Fibroblast of the conjunctiva (primary cell): ENCODE measurements around the gene LRPAP1.
A peak's percentile ranks its signal among the peaks of the same experiment; 100 is the strongest.

Experiments used
- DNase-seq: peaks from one replicate; pipeline ENCODE4 v3.0.0-alpha.2; 2010; ENCODE audit warnings: low read depth

LRPAP1 gene

DNA sequence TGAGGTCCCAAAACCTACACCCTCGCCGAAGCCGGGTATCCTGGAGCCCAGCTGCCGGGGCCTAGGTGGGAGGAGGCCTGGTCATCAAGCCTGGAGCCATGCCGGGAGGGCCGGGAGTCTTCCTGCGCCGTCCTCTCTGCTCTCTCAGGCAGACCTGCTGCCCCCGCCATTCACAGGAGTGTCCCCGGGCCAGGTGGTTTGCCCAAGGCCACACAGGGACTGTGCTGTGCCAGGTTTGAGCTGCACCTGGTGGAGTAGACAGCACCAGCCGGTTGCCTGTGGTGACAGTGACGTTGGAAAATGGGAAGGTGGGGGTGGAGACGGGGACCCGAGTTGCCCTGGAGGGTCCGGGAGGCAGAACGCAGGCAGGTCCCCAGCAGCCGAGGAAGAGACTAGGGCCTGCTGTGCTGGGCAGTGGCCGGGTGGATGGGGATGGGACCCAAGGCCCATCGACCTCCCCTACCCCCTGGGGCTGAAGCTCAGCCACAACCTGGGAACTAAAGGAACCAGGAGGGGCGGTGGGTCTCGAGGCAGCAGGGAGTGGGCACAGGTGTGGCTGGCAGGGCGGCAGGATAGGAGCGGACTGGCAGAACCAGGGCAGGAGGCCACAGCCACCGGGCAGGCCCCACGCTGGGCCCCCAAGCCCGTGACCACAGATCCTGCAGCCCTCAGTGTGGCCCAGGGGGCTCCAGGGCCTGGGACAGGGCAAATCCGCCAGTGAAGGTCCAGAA, 59.6 kb downstream of the LRPAP1 start:
- DNase-seq: no peak

DNA sequence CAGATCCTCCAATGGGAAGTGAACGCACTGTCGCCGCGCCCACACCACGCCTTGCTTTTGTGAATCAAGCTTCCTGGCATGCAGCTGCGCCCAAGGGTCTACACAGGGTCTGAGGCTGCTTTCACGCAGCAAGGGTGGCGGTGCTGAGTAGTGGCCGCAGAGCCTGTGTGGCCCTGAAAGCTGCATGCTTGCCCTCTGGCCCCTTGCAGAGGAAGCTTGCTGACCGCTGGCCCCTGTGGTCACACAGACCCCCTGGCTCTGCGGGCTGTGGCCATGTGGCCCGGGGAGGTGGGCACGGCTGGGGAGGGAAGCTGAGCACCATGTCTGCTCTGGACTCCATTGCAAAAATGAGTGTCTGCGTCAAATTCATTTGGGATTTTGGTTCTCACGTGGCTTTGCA, 60.3 kb downstream of the LRPAP1 start:
- DNase-seq: no peak

DNA sequence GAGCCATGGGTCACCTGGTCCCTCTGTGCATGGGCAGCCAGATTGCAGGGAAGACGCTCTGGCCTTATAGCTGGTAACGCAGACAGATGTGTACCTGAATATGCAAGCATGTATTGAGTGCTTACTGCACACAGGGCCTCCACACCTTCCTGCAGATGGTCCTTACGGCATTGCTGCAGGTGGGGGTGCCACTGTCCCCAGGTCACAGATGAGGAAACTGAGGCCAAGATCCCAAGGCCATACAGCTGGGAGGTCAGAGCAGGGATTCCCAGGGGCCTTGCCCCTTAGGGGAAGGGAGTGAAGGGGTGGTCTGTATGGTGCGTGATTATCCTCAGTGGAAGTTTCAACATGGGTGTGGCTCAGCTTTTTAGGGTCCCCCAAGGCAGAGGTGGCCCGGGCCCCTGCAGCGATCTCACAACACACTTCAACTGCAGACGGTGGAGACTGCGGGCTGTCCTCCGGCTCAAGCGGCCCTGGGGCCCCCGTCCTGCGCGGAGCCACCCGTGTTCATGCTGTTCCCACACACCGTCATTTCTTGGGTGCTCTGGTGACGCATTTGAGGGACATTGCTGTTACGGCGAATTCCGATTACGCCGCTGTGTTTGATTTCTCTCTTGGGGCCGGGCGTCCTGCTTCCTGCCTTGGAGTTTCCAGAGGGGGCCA, 61.0 kb downstream of the LRPAP1 start:
- no peak for DNase-seq

DNA sequence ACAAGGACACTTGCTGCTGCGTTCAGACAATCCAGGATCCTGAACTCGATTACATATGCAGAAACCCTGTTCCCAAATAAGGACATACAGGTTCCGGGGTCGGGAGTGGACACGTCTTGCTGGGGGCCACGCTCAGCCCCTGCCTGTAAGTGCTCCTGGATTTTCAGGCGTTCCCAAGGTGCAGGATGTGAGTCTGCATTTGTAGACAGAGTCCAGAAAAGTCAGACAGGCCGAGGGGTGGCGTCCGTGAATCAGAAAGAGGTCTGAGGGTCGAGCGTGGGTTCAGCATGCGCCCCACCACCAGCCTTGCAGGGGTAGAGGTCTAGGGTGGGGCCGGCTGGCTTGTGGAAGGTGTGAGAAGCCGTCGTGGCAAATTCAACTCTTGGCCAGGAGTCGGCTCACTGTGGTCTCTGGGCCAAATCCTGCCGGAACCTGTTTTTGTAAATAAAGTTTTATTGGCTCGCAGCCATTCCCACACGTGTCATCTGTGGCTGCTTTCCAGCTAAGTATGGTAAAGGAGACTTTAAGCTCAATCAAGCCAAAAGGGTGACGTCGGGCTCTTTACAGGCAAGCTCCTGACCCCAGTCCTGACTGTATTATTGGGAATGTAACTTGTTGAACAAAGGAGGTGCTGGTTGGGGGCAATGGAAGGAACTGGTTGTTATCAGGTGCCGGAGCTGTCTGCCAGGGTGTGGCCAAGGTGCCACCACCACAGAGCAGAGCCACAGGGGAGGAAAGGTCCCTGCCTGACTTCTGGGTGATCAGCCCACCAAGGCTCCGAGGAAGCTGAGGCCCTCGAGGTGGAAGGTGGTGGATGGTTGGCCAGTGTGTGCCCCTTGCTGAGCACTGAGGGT, 61.8 kb downstream of the LRPAP1 start:
- DNase-seq: peak; percentile 5

DNA sequence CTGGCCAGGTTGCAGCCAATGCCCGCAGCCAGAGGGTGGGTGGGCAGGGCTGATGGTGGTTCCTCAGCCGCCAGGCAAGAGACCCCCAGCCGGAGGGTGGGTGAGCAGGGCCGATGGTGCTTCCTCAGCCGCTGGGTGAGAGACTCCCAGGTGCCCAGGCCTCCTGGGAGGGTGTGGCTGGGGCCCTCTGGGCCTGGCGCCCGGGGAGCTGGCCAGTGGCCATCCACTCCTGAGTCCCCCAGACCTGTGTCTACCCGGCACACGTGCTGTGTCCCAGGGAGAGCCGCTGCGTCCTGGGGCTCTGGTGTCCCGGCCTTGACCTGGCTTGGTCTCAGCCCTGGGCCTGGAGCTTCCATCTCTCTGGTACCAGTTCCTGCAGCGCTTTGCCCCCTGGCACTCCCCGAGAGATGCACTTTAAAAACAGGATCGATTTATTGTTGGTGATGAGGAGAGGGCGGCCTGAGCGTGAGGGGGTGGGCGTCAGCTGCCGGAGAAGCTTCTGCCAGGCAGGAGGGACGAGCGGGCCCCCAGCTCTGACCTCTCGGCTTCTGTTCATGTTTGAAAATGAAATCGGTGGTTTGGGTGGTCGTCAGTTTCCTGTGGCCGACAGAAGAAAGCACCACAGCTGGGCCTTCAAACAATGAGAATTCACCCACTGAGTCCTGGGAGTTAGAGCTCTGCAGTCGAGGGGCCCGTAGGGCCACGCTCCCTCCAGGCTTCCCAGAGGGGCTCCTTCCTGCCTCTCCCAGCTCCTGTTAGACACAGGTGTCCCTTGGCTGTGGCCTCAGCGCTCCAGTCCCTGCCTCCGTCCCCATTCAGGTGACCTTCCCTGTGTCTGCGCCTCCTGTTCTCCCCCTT, 62.6 kb downstream of the LRPAP1 start:
- no peak for DNase-seq

DNA sequence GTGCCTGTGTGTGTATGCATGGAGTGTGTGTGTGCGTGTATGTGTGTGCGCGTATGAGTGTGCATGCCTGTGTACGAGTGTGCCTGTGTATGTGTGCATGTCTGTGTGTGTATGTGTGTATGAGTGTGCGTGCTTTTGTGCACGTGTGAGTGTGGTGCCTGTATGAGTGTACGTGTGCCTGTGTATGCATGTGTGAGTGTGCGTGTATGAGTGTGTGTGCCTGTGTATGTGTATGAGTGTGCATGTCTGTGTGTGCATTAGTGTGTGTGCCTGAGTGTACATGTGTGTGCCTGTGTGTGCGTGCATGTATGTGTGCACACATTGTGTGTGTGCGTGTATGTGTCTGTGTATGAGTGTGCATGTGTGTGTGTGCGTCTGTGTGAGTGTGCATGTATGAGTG, 63.4 kb downstream of the LRPAP1 start:
- DNase-seq: no peak

DNA sequence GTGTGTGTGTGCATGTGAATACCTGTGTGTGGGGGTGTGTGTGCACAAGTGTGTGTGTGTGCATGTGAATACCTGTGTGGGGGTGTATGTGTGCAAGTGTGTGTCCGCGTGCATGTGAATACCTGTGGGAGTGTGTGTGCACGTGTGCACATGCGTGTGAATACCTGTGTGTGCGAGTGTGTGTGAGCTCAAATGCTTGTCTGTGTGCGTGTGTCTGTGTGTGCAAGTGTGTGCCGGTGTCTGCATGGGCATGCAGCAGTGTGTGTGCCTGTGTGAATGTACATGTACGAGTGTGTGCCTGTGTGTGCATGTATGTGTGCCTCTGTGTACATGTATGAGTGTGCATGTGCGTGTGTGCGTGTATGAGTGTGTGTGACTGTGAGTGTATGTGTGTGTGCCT, 64.1 kb downstream of the LRPAP1 start:
- no peak for DNase-seq

DNA sequence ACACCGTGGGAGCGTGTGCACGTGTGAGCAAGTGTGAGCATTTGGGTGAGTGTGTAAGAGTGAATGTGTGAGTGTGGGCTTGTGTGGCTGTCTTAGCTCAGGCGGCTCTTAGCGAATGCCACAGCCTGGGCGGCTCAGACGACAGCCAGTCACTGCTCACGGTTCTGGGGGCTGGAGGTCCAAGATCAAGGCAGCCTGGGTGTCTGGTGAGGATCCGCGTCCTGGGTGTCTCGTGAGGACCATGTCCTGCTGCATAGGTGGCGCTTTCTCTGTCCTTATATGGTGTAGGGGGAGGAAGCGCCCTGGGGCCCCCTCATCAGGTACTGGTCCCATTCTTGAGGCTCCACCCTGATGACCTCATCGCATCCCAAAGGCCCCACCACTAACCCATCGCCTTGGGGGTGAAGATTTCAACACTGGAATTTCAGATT, 64.6 kb downstream of the LRPAP1 start:
- DNase-seq: no peak

DNA sequence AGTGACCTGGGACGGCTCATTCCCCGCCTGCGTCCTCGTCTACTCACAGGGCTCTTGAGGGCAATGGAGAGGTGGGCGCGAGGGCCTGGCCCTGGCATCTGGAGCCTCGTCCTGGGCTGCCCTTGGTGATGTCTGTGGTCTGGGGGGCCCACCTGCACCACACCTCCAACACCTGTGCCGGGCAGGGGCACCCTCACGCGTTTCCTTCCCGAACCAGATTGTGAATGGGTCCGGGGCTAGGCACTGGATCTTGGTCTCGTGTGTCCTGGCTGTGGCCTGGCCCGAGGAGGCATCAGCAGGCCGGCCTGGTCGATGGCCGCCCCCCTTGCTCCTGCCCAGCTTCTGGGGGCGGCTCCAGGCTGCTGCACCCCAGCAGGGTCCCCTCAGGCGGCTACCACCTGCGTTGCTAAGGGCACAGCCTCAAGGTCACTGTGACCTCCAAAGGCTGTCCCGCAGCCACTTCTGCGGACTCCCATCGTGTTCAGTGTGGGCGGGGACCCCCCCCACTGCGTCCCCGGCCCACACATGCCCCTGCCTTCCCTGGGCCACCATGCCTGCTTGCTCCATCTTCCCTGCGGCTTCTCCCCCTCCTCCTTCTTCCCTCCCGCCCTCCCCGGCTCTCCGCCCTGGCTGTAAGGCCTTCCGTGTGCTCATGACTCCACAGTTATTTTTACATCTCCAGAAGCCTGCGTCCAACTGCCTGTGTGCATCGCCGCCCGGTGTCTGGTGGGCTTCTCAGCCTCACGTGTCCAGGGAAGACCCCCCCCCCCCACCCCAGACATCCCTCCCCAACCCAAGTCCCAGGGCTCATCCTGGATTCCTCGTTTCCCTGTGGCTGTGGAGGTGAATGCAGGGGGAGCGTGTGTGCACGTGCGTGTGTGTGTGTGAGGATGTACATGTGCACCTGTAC, 65.3 kb downstream of the LRPAP1 start:
- no peak for DNase-seq

DNA sequence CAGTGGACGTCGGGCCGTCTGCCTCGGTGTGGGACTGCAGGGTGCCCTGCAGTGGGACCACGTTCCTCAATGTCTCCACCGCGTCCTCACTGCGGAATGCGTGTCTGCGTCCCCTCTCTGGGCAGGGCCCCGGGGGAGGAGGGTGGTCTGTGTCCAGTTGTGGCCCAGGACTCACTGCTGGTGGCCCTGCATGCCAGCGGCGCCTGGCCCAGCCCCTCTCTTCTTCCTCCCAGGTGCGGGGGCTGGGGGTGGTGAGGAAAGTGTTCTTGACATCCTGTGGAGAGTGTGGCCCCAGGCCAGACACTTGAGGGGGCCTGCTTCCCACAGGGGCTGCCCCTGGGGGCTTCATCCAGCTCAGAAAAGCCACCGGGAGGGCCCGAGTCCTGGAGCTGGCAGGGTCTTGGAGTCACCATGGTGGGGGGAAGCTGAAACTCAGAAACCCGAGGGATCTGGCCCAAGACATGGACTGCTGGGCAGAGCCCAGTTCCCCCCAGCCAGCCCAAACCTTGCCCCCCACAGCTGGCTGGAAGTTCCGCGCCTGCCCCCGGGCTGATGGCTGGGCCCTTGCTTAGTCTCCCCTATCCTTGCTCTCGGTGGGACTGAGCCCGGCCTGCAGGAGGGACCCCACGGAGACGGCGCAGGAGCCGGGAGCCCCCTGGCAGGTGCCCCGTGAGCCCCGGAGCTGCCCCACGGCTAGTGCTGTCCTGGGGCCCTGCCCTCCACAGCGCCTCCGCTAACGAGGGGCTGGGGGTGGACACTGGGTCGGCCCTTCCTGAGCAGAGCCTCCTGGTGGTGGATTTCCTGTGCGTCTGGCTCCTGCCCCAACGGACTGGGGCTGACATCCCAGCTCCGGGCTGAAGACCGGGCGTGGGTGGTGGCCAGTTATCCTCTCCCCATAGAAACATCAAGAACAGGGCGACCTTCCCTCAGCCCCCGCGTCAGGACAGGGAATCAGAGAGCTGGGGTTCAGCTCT, 66.2 kb downstream of the LRPAP1 start:
- DNase-seq: no peak

DNA sequence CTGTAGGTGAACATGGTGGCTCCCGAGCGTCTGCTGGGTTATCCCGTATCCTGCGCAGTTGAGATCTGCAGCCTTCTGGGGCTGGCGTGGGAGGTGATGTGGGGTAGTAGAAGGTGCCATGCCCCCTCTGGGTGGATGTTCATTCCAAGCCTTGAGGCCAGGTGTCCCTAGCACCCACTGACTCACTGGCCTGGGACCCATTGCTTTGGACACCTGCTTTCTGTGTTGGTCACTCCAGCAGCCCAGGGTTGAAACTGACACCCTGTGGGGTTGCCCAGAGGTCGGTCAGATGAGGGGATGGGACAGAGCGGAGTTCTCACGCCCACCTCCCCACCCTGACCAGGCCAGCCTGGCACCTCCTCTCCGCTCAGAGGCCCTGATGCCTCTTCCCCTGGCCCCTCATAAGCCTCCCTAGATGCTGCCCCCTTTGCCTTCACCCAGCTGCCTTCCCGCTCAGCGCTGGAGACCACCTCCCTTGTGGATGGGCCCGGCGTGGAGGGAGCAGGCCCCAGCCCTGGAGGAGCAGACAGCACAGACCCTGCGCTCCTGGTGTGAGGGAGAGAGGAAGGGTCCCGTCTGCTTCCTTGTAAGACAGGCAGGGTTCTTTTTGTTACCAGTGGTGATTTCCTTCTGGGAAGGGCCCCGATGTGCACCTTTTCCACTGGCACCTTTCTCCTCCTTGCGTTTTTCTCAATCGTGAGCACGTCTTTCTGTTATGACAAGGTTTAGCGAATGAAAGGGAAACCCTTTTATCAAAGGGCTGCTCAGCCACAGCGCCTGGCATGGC, 67.1 kb downstream of the LRPAP1 start:
- DNase-seq: no peak

DNA sequence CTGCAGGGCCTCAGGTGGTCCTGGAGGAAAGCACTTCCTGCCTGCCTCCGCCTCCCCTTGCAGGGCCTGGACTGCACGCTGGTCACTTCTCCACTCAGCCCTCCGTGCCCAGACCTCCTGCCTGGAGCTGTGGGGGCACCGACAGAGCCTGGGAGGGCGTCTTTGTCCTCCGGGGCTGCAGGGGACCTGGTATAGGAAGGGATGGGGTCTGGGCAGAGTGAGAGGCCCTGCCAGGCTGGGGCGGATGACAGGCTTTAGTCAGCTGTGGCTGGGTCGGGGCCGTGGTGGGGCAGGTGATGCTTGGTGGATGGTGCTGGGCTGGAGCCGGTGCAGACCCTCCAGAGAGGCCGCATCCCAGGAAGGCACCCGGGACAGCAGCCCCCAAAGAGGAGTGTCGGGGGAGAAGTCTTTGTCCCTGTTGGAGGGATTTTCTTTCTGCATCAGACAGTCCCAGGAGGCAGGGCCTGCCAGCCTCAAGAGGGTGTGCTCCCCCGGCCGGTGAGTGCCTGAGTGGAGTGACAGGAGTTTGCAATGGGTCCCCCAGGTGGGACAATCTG, 67.8 kb downstream of the LRPAP1 start:
- DNase-seq: no peak

DNA sequence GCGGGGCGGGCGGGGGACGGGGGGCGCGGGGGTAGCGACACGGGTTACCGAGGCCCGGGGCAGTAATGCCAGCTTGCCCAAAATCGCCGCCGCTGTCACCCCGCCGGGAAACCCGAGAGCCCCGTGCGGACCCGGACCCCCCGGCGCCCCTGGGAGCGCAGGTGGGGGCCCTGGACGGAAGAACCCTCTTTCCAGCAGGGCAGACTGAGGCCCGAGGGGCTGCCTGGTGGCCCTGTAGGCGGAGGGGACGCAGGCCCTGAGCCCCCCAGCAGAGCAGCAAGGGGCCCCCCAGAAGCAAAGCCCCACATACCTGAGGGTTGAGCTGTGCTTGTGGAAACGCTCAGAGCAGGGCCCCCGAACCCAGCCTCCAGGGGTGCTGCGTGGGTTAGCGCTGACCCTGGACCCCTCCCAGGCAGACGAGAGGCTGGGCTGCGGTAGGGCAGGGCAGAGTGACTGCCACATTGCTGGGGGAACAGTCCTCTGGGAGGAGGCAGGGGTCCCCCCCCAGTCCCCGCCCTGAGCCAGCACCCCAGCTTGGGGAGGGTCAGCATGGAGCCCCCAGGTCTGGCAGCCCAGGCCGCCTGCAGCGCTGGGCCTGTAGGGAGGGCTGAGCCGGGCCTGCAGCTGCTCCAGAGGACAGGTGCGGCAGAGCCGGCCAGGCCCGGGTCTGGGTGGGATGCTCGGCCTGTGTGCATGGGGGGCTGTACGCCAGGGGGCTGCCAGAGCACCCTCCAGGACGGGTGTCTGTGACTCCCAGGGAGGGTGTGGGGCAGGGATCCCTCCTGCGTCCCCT, 68.5 kb downstream of the LRPAP1 start:
- DNase-seq: no peak

DNA sequence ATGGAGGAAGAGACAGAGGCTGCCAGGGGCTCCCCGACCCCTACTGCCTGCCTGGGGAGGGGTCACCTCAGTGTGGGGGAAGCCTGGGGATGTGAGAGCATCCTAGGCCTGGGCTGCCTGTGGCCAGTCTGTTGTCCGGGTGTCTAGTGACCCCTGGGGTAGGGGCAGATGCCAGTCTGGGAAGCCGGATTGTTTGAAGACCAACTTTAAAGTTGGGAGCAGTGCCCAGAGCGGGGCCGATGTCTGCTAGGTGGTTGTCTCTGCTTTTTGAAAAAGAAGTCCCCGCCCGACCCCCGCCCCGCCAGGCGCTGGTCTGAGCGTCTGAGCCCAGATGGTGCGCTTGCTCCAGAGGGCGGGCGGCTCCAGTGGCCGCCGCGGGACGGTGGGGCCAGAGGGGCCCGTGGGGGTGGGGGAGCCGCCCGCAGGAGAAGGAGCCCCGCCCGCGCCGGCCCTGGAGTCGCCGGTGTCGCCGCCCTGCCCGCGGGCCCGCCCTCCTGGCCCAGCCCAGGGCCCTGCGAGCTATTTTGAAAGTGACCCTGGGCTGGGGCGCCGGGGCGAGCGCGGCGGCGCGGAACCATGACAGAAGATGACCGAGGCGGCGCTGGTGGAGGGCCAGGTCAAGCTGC, 69.3 kb downstream of the LRPAP1 start, which contains the start of gene DOK7:
Gene DOK7 (plus strand): TSS at position 517 of the 626 bp plus-strand sequence. CDS start 70 bp downstream, at position 587.
- DNase-seq: no peak

DNA sequence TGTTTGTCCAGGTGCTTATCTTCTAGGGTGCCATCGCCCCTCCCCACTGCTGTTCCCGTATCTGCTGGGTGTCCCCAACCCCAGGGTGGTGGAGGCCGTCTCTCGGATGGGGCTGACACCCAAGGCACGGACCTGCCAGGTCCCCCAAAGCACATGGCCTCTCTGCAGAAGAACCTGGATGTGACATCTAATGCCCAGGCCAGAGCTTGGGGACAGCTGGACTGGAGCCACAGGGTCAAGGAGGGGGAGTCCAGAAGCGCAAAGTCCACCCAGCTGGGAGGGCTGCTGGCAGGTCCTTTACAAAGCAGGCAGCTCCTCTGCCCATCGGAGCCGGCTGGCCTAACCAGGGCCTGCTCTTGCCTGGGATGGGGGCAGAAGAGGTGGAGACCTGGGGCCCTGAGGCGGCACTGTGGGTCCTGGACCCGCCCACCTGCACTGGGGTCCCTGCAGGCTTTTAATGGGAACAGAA, 69.9 kb downstream of the LRPAP1 start:
- no peak for DNase-seq

DNA sequence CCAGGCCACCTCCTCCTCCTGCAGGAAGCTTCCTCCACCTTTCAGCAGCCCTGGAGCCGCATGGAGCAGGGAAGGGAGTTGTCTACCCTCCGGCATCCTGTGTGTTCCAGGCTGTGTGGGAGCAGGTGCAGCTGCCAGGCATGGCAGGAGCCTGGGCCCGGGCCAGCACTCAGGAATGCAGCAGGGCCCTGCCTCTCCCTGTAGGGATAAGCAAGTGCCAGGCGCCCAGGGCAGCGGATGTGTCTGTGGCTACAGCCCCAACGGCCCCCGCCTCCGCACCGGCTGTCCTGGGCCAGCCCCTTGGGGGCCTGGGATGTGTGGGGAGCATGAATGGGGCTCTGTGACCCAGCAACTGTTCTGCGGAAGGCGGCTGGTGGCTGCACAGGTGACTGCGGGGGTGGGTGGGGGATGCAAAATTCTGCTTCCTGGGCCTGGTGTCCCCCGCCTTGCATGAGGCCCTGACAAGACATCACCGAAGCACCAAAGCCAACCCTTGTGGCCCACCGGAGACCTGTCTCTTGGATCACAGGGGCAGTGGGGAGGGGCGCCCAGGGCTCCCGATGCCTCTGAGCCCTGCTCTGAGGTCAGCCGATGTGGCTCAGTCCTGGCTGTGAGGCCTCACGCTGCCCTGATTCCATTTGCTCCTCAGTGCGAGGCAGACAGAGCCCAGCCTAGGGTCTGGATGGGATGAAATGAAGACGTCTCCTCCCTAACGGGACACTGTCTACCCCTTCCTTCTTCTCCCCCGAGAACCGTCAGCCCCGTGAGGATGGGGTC, 70.5 kb downstream of the LRPAP1 start:
- no peak for DNase-seq
